Measurements from ENCODE around the gene ZNF132.

DNA sequence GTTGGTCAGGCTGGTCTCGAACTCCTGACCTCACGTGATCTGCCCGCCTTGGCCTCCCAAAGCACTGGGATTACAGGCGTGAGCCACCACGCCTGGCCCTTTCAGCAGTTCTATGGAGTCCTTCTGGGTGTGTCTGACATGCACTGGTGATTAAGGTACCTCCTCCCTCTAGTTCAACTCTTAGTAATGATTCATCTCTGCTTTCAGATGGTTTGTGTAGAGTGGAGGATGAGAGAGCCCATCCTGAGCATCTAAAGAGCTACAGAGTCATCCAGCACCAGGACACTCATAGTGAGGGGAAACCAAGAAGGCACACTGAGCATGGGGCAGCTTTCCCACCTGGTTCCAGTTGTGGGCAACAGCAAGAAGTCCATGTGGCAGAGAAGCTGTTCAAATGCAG is 23.3 kb downstream of the ZNF132 start:
- TF ChIP-seq POLR2A (IDR thresholded peaks at IDR 0.05; ENCODE audit: low read depth, low read length) (no peak), POLR2AphosphoS5 (IDR thresholded peaks at IDR 0.05; ENCODE audit: low read depth, low read length) (no peak)

Measured in GM12892 (cell line).